Adrenal gland (tissue), 12 donors: ENCODE results near the gene CPT1A. TPM values are rescaled to one million over a fixed set of nuclear protein-coding genes. Genes with fewer than 3 reads are reported as not detected.

Experiments
- DNase-seq, 7 donors: peaks; one replicate each; pipeline ENCODE4 v3.0.0-alpha.2; 2019 to 2020
- H3K27ac ChIP-seq, 5 donors: fragments of 200-600 bp; sonication (generic) in 4 of 5; 1 replicate in 3 of 5; 2 replicates in 2 of 5; pipeline versions ENCODE4 v1.5.1 to v1.8.0; 2016 to 2020; ENCODE audit warnings: mild to moderate bottlenecking in 1 of 5
- H3K27me3 ChIP-seq: fragments of 200-600 bp; 2 replicates; pipeline ENCODE4 v1.8.0; 2021
- H3K36me3 ChIP-seq, 2 donors: fragments of 200-600 bp; replicated peaks in 1 of 2; 1 replicate in 1 of 2; 2 replicates in 1 of 2; pipeline versions ENCODE4 v1.5.1 to v1.8.0; 2018 to 2022
- H3K4me1 ChIP-seq, 2 donors: fragments of 200-600 bp; replicated peaks in 1 of 2; 1 replicate in 1 of 2; 2 replicates in 1 of 2; pipeline versions ENCODE4 v1.5.1 to v1.8.0; 2018 to 2021
- H3K4me3 ChIP-seq, 4 donors: fragments of 200-600 bp; sonication (generic) in 3 of 4; one replicate each; pipeline ENCODE4 v1.5.1; 2016 to 2018
- H3K9me3 ChIP-seq, 3 donors: fragments of 200-600 bp; sonication (generic) in 1 of 3; replicated peaks in 1 of 3; 1 replicate in 2 of 3; 2 replicates in 1 of 3; pipeline versions ENCODE4 v1.5.1 to v1.8.0; 2016 to 2021
- CTCF ChIP-seq, 6 experiments: fragments of 450-650 bp in 4 of 6; fragments of 200-600 bp in 2 of 6; sonication (generic) in 1 of 6; IDR thresholded peaks; 1 replicate in 5 of 6; 2 replicates in 1 of 6; pipeline versions ENCODE4 v1.5.1 to v1.8.0; 2016 to 2021; ENCODE audit warnings: antibody characterized with exemption in 6 of 6, mild to moderate bottlenecking in 2 of 6, moderate library complexity in 1 of 6
- POLR2A ChIP-seq, 2 donors: fragments of 450-650 bp; IDR thresholded peaks; one replicate each; pipeline ENCODE4 v1.6.1; 2017; ENCODE audit warnings: antibody characterized with exemption in 2 of 2, mild to moderate bottlenecking in 2 of 2, moderate library complexity in 1 of 2
- WGBS, 4 donors: extraction: QIAGEN DNeasy Blood & Tissue Kit in 2 of 4; methylation state at CpG; one replicate each; pipeline versions ENCODE4 v1.1.5 to v1.1.7; 2013 to 2017; 5-methylcytosine and 5-hydroxymethylcytosine counted together
- intact Hi-C, 2 donors: fragments of 100-400 bp; cut with DNase I; formaldehyde crosslinking; loops; one replicate each; pipeline versions ENCODE4 v1.14.1 to v1.15.0; 2022 to 2023
- polyA plus RNA-seq, 3 donors: library from polyadenylated mRNA; stranded (reverse); fragments of 200-250 nt in 2 of 3; fragments of 350-450 nt in 1 of 3; fragmentation: Illumina TruSeq in 1 of 3; extraction: RNeasy Lipid Tissue Mini Kit (QIAGEN cat#74804) in 1 of 3; gene quantifications; one replicate each; pipeline ENCODE4 v1.2.3, GENCODE V29; 2013 to 2014
- total RNA-seq, 9 donors: library from RNA; depleted of rRNA in 4 of 9; stranded (reverse); fragments of >200 nt in 4 of 9; fragments of 120-200 nt in 1 of 9; fragmentation: NEBNext Ultra II Directional in 1 of 9; extraction: Animal tissue kit (Norgen Biotek cat#: 25700) in 1 of 9; gene quantifications; one replicate each; pipeline versions ENCODE4 v1.1.0 to v1.2.4, GENCODE V29; 2013 to 2023
- donor health status: healthy with polysubstance abuse.
- donor health status: Bipolar disorder and iron deficiency.
- donor health status: DM: yes; HTN: yes; CAD: no.
- donor health status: DM: no; HTN: no; CAD: no.
- donor health status: DM: no; HTN: no; CAD: no.
- donor health status: DM: yes; HTN: yes; CAD: no.

CPT1A gene
- total and polyA plus RNA-seq, 12 donors: 15.2 to 140 (median 66.0) TPM

DNA sequence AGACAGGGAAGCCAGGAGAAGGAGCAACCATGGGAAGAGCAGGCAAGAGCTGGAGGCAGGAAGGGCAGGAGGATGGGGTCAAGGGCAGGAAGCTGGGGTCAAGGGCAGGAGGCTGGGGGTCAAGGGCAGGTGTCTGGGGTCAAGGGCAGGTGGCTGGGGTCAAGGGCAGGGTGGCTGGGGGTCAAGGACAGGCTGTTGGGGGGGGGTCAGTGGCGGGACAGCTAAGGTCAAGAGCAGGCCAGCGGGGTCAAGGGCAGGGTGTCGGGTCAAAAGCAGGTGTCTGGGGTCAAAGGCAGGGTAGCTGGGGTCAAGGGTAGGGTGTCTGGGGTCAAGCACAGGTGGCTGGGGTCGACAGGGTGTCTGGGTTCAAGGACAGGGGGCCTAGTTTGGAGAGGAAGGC, 24.2 kb downstream of the CPT1A start:
- TF ChIP-seq CTCF (IDR thresholded peaks at IDR 0.05) (no peak), POLR2A (IDR thresholded peaks at IDR 0.05) (no peak)
- H3K4me3 ChIP-seq: no peak overlapping the region
- peaks cover 0 to 8% of the 10 kb centered on the region in 2 donors for H3K4me1 ChIP-seq
- DNase-seq: no peak
- peak overlapping the region in 1 of 5 donors; percentile 61 for H3K27ac ChIP-seq
- H3K27me3 ChIP-seq: no peaks in the 10 kb centered on the region
- no peaks in the 10 kb centered on the region for H3K9me3 ChIP-seq
- 67 to 79% (median 72%) methylated on average over 4 of the region's 4 CpGs for WGBS, 4 donors
- intact Hi-C loops: no loop called here
- peaks cover 0 to 24% of the 10 kb centered on the region in 2 donors for H3K36me3 ChIP-seq

DNA sequence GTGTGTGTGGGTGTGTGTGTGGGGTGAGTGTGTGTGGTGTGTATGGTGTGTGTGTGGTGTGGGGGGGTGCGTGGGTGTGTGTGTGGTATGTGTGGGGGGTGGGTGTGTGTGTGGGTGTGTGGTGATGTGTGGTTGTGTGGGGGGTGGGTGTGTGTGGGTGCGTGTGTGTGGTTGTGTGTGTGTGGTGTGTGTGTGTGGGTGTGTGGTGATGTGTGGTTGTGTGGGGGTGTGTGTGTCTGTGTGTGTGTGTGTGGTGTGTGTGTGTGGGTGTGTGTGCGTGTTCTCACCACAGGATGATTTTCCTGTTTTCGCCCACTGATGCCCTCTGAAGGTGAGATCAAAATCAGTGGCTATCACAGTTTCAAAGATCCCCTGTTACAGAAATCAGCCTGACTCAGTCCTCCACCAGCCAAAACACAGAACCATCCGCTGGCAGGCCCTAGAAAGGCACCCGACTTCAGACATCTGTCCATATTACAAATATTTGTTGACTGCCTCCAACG, 24.7 kb downstream of the CPT1A start:
- Histone ChIP-seq H3K27ac (peak overlapping the region in 1 of 5 donors; percentile 61), H3K27me3 (no peaks in the 10 kb centered on the region), H3K4me1 (peaks cover 0 to 8% of the 10 kb centered on the region in 2 donors), H3K4me3 (no peak overlapping the region), H3K9me3 (no peaks in the 10 kb centered on the region), H3K36me3 (peaks cover 0 to 30% of the 10 kb centered on the region in 2 donors)
- 50 to 59% (median 56%) methylated on average over 6 to 7 of the region's 7 CpGs for WGBS, 4 donors
- intact Hi-C loops: no loop called here
- peak in 1 of 7 donors; percentile 26 for DNase-seq
- TF ChIP-seq CTCF (IDR thresholded peaks at IDR 0.05): no peak

- no peaks in the 10 kb centered on the region for H3K27me3 ChIP-seq
- H3K36me3 ChIP-seq: peaks cover 0 to 36% of the 10 kb centered on the region in 2 donors
- H3K4me3 ChIP-seq: no peak overlapping the region
- DNase-seq: no peak
- H3K4me1 ChIP-seq: peaks cover 0 to 8% of the 10 kb centered on the region in 2 donors
- intact Hi-C loops: no loop called here
- WGBS, 4 donors: 90 to 91% (median 90%) methylated on average over 19 to 22 of the region's 22 CpGs
- TF ChIP-seq CTCF (IDR thresholded peaks at IDR 0.05) (no peak), POLR2A (IDR thresholded peaks at IDR 0.05) (no peak)
- H3K9me3 ChIP-seq: no peaks in the 10 kb centered on the region
- H3K27ac ChIP-seq: no peak overlapping the region
Measured at GRCh38 chr11:68816251-68816776, 25.4 kb downstream of the CPT1A start.

DNA sequence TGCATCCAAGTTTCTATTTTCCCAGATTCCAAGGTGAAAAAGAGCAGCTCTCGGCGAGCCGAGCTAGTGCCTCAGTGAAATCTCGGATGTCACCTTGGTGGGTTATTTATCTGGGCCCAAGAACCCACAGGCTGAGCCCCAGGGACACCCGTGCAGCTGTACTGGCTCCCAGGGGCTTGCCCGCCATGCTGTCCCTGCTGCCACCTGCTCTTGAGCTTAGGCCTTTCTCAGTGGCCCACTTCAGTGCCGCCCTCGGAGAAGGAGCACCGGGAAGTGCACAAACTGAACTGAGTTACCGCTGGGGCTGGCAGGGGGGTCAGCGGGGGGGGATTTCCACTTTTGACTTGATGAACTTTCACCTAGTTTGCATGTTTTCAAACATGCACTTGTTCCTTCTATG, 27.9 kb downstream of the CPT1A start:
- intact Hi-C loops: no loop called here
- Histone ChIP-seq H3K27ac (no peak overlapping the region), H3K9me3 (no peaks in the 10 kb centered on the region), H3K4me1 (peaks cover 13 to 16% of the 10 kb centered on the region in 2 donors), H3K27me3 (no peaks in the 10 kb centered on the region), H3K36me3 (peaks cover 0 to 42% of the 10 kb centered on the region in 2 donors), H3K4me3 (no peak overlapping the region)
- TF ChIP-seq POLR2A (IDR thresholded peaks at IDR 0.05) (no peak), CTCF (IDR thresholded peaks at IDR 0.05) (no peak)
- 87 to 94% (median 91%) methylated on average over 8 to 11 of the region's 11 CpGs for WGBS, 4 donors
- no peak for DNase-seq
